HG02973 (cell line): ENCODE results near the gene UQCRQ.
A peak's percentile ranks its signal among the peaks of the same experiment; 100 is the strongest.
"Not testable (repeated sequence)": the region's sequence is repeated elsewhere in the genome, so short reads cannot be mapped to it uniquely, and the experiment has no call there.

ENCODE experiments used
- ATAC-seq: cut with Tn5 transposase; IDR thresholded peaks from one replicate; pipeline ENCODE4 v1.9.1; 2021; ENCODE audit warnings: moderate library complexity; ENCODE audit not compliant: unreplicated experiment

The UQCRQ gene

GRCh38 chr5:132832612-132833011, 33.8 kb upstream of the UQCRQ start:
- no peak for ATAC-seq

GRCh38 chr5:132834057-132834456, 32.4 kb upstream of the UQCRQ start:
- ATAC-seq: no peak

DNA sequence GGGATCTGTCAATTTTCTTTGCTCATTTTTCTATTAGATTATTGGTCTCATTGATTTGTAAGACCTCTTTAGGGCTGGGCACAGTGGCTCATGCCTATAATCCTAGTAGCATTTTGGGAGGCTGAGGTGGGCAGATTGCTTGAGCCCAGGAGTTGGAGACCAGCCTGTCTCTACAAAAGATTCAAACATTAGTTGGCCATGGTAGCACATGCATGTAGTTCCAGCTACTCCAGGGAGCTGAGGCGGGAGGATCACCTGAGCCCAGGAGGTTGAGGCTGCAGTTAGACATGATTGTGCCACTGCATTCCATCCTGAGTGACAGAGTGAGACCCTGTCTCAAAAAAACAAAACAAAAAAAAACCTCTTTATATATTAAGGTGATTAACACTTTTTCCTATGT, 29.6 kb upstream of the UQCRQ start:
- no peak for ATAC-seq

DNA sequence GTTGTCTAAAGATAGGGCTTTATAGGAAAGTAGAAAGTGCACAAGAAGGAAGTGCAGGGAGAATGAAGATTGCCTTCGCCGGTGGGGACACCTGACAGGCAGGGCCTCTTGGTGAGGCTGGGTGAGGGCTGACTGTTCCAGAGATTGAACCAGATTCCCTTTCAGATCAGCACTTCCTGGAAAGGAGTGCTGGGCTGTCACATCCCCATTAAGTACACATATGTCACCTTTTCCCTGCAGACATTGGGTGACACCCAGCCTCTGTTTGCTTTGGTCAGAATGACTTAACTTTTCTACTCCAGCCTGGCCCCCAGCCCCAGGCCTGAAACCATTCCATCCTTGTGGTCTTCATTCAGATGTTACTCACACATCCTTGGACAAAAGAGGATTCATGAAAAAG, 28.6 kb upstream of the UQCRQ start:
- ATAC-seq: no peak

- ATAC-seq: no peak
These were observed 27.7 kb upstream of the UQCRQ start for GRCh38 chr5:132838516-132839282.

DNA sequence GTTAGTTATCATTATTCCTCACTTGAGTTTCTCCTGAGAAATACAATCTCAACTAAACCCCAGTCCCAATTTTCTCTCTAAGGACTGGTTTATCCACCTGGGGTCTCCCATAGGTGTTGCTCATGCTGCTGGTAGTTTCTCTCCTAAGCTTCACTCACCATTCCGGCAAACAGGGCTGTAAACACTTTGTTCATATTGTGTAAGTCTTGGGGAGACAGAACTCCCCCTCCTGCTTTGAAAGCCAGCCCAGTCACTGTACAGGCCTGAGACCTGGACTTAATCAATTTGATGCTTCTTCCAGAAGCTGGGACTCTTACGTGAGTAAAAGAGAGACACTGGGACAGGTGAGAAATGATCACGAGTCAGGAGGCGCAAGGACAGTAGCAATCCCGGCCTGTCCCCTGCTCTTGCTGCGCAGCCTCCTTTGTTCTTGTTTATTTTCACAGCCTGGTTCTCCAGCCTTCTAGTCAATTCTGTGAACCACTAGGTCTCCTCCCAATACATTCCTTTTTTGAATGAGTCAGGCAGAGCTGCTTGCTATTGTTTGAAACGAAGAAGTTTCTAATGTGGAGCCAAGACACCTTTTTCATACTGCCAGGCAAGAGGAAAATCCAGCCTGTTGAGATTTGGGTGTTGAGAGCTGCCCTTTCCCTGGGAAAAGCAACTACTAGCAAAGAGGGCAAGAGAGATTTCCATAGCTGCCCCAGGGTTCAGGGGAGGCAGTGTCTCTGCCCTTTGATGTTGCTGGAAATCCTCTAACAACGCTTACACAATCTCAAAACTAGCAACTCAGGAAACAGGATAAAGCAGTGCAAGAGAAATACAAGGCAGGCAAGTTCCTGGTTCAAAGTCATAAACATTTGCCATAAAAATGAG, 26.8 kb upstream of the UQCRQ start:
- no peak for ATAC-seq

DNA sequence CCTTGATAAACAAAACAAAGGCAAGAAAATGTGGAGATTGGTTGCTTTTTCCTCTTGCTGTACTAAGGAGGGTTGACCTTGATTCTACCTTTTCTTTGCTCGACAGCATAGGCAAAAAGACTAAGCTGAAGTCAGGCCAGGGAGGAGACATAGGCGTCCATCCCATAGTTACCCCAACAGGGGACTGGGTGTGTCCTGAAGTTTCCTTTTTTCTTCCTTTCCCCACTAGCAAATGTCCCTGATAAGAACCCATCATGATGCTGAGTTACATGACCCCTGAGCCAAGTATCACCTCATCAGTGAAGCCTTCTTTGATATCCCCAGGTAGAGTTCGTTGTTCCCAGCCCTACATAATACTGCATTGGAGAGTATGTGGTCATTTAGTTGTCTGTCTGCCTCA, 26.1 kb upstream of the UQCRQ start:
- no peak for ATAC-seq

GRCh38 chr5:132840896-132841295, 25.5 kb upstream of the UQCRQ start:
- ATAC-seq: no peak

DNA sequence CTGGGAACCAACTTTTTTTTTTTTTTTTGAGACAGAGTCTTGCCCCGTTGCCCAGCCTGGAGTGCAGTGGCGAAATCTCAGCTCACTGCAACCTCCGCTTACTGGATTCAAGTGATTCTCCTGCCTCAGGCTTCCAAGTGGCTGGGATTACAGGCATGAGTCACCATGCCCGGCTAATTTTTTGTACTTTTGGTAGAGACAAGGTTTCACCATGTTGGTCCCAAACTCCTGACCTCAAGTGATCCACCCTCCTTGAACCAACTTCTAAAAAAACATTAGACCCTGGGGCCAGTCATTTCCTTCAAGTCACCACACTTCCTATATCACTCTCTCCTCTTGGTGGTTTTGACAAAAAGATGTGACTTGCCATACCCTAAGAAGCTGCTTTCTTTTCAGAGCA, 25.1 kb upstream of the UQCRQ start:
- ATAC-seq: no peak

- ATAC-seq: no peak
These were observed 18.2 kb upstream of the UQCRQ start for GRCh38 chr5:132848270-132848669.

GRCh38 chr5:132849347-132849746, 17.1 kb upstream of the UQCRQ start:
- ATAC-seq: no peak

DNA sequence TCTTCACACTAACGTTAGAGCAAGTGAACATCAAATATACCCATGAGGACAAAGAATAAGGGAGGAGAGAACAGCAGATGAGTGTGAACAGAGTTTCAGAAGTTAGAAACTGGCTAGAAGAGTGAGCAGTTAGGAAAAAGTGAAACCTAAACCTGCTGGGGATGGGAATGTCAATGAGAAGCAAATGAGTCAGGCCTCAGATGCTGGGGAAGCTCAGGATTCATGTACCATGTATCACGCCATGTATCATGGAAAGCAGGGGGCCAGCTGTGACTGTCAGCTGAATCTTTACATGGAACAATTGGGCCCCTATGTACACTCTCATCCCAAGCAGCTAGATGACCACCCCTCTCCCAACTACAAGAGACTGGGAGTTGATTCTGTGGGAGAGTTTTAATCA, 16.4 kb upstream of the UQCRQ start:
- no peak for ATAC-seq

- ATAC-seq: no peak
These were observed 13.1 kb upstream of the UQCRQ start for GRCh38 chr5:132853323-132853722.

GRCh38 chr5:132853790-132854189, 12.7 kb upstream of the UQCRQ start:
- no peak for ATAC-seq

GRCh38 chr5:132854301-132854700, 12.1 kb upstream of the UQCRQ start:
- ATAC-seq: no peak

- not testable (repeated sequence) for ATAC-seq
These were observed 11.4 kb upstream of the UQCRQ start for GRCh38 chr5:132854992-132855391.

DNA sequence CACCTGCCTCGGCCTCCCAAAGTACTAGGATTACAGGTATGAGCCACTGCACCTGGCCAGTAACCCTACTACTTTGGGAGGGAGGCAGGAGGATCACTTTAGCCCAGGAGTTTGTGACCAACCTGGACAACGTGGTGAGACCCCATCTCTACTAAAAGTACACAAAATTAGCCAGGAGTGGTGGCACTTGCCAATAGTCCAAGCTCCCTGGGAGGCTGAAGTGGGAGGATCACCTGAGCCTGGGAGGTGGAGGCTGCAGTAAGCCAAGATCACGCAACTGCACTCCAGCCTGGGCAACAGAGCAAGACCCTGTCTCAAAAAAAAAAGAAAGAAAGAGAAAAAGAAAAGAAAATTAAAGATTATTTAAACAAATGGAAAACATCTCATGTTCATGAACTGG, 10.4 kb upstream of the UQCRQ start:
- no peak for ATAC-seq

DNA sequence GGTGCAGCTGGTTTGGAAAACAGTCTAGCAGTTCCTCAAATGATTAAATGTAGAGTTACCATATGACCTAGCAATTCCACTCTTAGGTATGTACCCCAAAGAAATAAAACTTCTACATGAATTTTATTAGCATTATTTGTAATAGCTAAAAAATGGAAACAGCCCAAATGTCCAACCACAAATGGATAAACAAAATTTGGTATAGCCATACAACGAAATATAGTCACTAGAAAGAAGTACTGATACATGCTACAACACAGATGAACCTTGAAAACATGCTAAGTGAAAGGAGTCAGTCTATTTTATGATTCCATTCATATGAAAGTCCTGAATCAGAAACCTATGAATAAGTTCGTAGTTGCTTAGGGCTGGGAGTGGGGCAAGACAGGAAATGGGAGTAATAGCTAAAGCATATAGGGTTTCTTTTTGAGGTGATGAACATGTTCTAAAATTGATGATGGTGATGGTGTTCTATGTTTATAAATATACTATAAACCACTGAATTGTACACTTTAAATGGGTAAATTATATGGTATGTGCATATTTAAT, 6.5 kb upstream of the UQCRQ start:
- ATAC-seq: no peak

- no peak for ATAC-seq
These were observed 5.7 kb upstream of the UQCRQ start for GRCh38 chr5:132860742-132861141.

DNA sequence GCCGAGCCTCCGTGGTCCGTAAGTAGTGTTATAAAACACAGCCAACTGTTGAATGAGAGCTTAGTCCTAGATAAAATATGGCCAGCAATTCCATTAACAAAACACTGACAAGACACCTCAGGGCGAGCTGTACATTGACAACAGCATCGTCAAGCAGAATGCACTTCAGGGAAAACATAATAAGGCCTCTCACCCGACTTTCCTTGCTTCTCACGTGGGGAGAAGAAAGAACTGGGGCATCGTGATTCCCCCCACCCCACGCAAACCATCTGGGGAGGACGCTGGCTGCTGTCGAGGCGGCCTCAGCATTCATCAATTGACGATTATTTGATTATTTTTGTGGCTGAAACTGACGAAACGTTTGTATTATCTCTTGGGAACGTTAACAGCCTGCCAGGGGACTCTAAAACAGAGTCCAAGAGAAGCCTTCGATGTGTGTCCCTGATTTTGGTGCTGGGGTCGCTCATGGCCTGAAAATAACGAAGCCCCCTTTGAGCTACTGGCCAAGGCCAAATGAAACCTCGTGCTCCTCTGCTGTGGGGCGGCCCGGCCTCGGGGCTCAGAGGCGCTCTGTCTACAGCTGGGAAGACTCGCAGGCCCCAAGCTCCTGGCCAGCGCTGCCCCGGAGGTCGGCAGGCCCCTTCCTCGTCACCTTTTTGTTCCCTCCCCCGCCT, 637 bp upstream of the UQCRQ start:
- peak; percentile 19 for ATAC-seq

DNA sequence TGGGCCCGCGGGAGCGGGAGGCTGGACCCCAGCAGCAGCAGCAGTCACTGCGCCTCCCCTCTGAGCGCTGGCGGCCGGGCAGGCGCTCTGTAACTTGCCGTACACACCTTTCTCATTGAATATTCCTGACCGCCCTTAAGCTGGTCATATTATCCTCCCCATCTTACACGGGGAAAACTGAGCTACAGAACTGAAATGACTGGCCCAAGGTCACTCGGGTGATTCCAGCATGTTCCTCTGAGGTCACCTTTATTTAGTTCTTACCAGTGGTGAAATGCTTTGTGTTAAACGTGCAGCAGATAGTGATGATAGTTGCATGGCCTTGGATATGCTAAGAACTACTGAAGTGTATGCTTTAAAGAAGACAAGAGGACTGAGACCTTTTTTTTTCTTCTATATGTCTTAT, 607 bp downstream of the UQCRQ start:
- no peak for ATAC-seq
